ENCODE data around the gene RASGEF1C.

The RASGEF1C gene

GRCh38 chr5:180174587-180174972, 34.4 kb downstream of the RASGEF1C start:
- H3K4me3 ChIP-seq (replicated peaks in 1 of 2; ENCODE audit: low read depth in 2 of 2, low read length in 2 of 2), result no peak overlapping the region
- TF ChIP-seq, protein P1, sequence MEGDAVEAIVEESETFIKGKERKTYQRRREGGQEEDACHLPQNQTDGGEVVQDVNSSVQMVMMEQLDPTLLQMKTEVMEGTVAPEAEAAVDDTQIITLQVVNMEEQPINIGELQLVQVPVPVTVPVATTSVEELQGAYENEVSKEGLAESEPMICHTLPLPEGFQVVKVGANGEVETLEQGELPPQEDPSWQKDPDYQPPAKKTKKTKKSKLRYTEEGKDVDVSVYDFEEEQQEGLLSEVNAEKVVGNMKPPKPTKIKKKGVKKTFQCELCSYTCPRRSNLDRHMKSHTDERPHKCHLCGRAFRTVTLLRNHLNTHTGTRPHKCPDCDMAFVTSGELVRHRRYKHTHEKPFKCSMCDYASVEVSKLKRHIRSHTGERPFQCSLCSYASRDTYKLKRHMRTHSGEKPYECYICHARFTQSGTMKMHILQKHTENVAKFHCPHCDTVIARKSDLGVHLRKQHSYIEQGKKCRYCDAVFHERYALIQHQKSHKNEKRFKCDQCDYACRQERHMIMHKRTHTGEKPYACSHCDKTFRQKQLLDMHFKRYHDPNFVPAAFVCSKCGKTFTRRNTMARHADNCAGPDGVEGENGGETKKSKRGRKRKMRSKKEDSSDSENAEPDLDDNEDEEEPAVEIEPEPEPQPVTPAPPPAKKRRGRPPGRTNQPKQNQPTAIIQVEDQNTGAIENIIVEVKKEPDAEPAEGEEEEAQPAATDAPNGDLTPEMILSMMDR (IDR thresholded peaks at IDR 0.05; ENCODE audit: low read depth, low read length), result no peak
- DNase-seq (ENCODE audit: low read depth in 2 of 2), result no peak

GRCh38 chr5:180173875-180174586, 35.0 kb downstream of the RASGEF1C start:
- DNase-seq (ENCODE audit: low read depth in 2 of 2), result peak; percentile 78 to 82
- H3K4me3 ChIP-seq (replicated peaks in 1 of 2; ENCODE audit: low read depth in 2 of 2, low read length in 2 of 2), result no peak overlapping the region
- TF ChIP-seq, protein P1 (IDR thresholded peaks at IDR 0.05; ENCODE audit: low read depth, low read length), result no peak

- DNase-seq (ENCODE audit: low read depth in 2 of 2), result no peak
- TF ChIP-seq, protein P1 (IDR thresholded peaks at IDR 0.05; ENCODE audit: low read depth, low read length), result no peak
- H3K4me3 ChIP-seq (replicated peaks in 1 of 2; ENCODE audit: low read depth in 2 of 2, low read length in 2 of 2), result no peak overlapping the region
These were observed 35.8 kb downstream of the RASGEF1C start for GRCh38 chr5:180173198-180173544.

- TF ChIP-seq, protein P1 (IDR thresholded peaks at IDR 0.05; ENCODE audit: low read depth, low read length), result no peak
- DNase-seq (ENCODE audit: low read depth in 2 of 2), result peak; percentile 9 to 54
These were observed 36.4 kb downstream of the RASGEF1C start for GRCh38 chr5:180172447-180173197.

GRCh38 chr5:180171568-180172094, 37.4 kb downstream of the RASGEF1C start:
- TF ChIP-seq, protein P1 (IDR thresholded peaks at IDR 0.05; ENCODE audit: low read depth, low read length), result no peak
- no peak overlapping the region for H3K4me3 ChIP-seq (replicated peaks in 1 of 2; ENCODE audit: low read depth in 2 of 2, low read length in 2 of 2)
- DNase-seq (ENCODE audit: low read depth in 2 of 2), result no peak

More at GRCh38 chr5:180172447-180173197, 36.4 kb downstream of the RASGEF1C start:
- H3K4me3 ChIP-seq (replicated peaks in 1 of 2; ENCODE audit: low read depth in 2 of 2, low read length in 2 of 2), result no peak overlapping the region

DNA sequence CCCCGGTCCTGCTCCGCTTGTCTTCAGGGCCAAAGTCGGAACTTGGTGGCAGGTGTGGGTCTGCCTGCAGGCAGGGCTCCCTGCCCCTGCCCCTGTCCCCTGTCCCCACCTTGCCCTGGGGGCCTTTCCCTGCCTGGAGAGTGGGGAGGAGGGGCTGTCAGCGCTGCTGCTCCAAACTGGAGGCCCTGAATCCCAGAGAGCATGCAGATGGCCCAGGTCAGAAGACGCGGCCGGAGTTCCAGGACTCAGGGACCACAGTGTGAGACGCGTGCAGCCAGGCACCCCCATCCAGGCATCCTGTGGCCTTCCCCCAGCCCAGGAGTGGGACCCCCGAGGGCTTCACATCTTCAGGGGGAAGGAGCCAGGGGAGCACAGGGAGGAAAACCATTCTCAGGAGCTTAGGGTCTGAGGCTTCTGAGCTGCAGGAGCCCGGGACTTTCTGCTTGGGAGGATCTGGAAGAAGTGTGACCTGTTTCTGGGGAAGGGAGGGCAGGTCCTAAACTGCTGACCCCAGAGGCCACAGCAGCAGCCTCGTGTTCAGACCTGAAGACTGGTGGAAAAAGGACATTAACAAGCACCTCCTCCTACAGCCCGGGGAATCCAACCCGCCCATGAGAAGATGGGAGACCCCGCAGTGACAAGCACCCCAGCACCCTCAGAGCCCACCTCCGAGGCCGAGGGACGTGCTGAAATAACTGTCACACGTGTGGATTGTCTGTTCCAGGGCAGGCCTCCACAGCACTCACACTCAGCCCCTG, 38.0 kb downstream of the RASGEF1C start:
- no peak for DNase-seq (ENCODE audit: low read depth in 2 of 2)
- no peak overlapping the region for H3K4me3 ChIP-seq (replicated peaks in 1 of 2; ENCODE audit: low read depth in 2 of 2, low read length in 2 of 2)
- TF ChIP-seq, protein P1 (IDR thresholded peaks at IDR 0.05; ENCODE audit: low read depth, low read length), result no peak

Data from cardiac fibroblast (primary cell).